HG02970 (cell line): Measurements from ENCODE around the gene TMC8.
"Not testable (repeated sequence)": the region's sequence is repeated elsewhere in the genome, so short reads cannot be mapped to it uniquely, and the experiment has no call there.

Experiments used
- ATAC-seq: cut with Tn5 transposase; IDR thresholded peaks from one replicate; pipeline ENCODE4 v1.9.1; 2021; ENCODE audit warnings: mild to moderate bottlenecking, moderate library complexity, moderate number of reproducible peaks; ENCODE audit not compliant: unreplicated experiment, low FRiP score

The TMC8 gene

GRCh38 chr17:78133971-78134898, 3.7 kb downstream of the TMC8 start:
- no peak for ATAC-seq

- no peak for ATAC-seq
Observed at GRCh38 chr17:78134899-78135385, 4.4 kb downstream of the TMC8 start.

- ATAC-seq = no peak
Observed at GRCh38 chr17:78135858-78136500, 5.4 kb downstream of the TMC8 start.

DNA sequence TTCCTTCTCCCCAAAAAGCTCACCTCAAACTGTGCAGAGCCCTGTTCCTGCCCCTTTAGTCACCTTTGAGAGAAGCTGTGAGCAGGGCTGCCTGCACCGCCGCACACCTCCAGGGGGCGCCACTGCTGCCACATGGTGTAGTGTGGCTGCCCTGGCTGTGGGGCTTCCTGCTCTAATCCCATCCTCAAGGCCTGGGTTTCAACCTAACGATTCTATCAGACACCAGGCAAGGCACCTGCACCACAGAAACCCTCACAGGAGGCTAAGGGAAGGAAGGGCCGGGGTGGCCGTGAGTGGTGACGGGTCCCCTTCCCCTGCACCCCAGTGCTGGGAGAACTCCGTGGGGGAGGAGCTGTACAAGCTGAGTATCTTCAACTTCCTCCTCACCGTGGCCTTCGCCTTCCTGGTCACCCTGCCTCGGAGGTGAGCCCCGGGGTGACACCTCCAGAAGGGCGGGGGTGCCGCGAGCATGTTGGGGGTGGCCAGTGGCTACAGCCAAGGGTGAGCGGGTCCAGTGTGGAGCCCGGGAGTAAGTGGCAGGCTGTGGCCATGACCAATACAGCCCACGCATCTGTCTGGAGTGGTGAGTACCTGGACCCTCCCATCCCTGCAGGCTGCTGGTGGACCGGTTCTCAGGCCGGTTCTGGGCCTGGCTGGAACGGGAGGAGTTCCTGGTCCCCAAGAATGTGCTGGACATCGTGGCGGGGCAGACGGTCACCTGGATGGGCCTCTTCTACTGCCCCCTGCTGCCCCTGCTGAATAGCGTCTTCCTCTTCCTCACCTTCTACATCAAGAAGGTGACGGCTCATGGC, 7.0 kb downstream of the TMC8 start:
- ATAC-seq = no peak

GRCh38 chr17:78138204-78139060, 7.9 kb downstream of the TMC8 start:
- no peak for ATAC-seq

GRCh38 chr17:78139861-78140168, 9.2 kb downstream of the TMC8 start:
- ATAC-seq = not testable (repeated sequence)

GRCh38 chr17:78140169-78141051, 9.8 kb downstream of the TMC8 start:
- ATAC-seq = peak; percentile 71

DNA sequence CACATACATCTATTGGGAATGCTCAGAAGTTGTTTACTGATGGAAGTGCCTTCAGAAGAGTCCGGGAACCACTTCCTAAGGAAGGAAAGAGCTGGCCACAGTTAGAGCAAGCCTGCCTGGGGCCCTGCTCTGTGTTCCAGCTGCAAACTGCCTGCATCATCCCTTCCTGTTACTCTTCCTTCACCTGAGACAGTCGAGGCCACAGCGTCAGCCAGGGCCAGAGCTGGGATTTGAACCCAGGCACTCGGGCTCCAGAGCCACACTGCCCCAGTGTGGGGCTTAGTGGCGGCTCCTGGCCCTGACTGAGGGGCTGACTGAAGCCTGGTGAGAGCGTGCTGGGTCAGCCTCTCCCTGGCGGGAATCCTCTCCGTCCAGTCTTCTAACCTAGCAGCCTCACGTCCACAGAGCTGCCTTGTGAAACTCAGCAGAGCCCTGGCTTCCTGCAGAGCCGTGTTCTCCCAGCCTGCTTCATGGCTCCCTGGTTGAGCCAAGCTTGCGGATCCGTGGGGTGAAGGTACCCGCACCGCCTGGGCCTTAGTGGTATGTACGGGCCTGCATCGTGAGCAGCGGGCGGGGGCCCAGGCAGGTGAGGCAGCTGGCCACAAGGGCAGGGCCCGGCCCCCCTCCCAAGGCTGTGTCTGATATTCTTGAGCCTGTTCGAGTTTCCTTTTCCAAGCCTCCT, 11.0 kb downstream of the TMC8 start:
- ATAC-seq = no peak

- ATAC-seq = no peak
Observed at GRCh38 chr17:78142119-78142861, 11.7 kb downstream of the TMC8 start.

- ATAC-seq = no peak
Observed at GRCh38 chr17:78143214-78144146, 12.9 kb downstream of the TMC8 start.

- no peak for ATAC-seq
Observed at GRCh38 chr17:78144147-78144719, 13.7 kb downstream of the TMC8 start.

DNA sequence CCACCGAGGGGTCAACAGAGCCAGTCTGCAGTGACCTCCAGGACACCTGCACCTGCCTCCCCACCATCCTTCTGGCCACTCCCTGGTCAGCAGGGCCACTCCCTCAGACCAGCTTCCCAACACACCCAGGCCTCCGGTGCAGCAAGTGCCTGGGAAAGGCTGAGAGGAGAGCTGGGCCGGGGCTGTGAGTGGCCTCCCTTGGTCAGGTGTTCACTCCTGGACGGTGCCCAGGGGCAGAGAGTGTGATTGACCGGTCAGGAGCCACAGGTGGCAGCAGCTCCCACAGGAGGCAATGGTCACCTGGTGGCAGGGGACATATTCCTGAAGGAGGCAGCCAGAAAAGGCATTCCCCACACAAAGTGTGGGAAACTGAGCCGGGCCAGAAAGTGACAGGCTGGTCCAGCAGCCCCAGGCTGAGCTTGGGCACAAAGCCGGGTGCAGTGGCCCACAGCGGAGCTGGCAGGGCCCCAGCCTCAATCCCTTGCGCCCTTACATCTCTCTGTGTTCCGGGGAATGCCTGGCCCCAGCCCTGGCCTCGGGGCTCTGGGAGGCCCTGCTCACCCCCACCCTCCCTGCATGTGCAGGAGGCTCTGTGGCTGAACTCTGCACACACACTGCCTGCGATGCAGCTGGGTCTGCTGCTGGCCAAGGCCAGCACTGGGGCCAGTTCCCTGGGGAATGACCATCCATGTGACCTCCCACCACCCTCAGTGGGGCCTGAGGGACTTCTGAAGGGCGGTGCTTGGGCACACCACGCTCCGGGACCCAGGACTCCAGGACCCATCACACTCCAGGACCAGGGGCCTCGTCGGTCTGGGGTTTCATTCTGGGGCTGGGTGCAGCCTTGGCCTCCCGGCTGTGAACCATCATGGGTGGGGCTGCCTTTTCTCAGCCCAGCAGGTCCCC, 14.4 kb downstream of the TMC8 start:
- ATAC-seq = no peak

DNA sequence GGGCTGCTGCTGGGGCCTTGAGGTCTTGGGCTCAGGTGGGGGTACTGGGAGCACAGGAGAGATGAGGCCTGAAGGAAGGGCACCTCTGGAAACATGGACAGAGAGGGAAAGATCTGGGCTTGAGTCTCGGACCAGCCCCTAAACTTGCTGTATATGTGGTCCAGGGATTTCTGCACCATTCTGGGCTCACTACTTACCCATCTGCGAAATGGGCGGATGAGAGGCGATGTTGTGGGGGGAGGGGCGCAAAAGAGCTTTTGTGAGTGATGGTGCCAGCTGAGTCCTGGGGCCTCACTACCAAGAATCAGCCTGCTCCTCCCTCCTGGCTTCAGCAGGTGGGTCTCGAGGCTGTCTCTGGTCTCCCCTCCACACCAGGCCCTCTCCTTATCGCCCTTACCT, 15.9 kb downstream of the TMC8 start:
- no peak for ATAC-seq

GRCh38 chr17:78146881-78147280, 16.3 kb downstream of the TMC8 start:
- ATAC-seq = no peak

DNA sequence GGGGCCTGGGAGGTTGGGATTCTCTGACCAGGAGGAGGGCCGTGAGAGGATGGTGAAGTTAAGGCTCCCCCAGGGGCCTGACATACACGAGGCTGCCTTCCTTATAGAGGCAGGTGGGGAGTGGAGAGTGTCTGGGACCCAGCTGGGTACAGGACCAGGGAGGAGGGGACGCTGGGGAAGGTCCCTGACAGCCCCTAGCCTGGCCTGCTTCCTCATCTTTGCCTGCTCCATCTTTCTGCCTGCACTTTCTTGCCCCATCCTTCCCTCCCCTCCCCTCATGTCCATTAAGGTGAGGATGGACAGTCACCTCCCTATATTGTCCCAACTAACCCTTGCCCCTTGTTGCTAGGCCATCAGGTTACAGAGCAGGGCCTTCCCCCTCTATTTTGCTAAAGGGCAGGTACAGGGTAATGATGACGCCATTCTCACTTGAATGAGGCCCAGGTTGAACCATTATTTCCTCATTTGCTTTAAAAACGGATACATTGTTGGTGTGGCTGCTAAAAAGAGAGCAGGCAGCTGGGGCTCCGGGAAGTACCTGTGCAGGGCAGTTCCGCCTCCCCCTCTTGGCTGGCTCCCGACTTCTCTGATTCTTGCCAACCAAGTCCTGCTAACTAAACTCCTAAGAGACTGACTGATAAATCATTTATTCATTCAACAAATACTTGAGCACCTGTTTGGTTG, 16.9 kb downstream of the TMC8 start:
- ATAC-seq = no peak
